GM23248 (cell line): ENCODE measurements around the gene DPEP2. TPM values are rescaled to one million over a fixed set of nuclear protein-coding genes. Genes with fewer than 3 reads are reported as not detected.

ENCODE experiments used
- DNase-seq: peaks from one replicate; pipeline ENCODE4 v3.0.0-alpha.2; 2015
- H2AFZ ChIP-seq: fragments of 200-600 bp; sonication (generic); 2 replicates; pipeline ENCODE4 v1.6.1; 2016; ENCODE audit warnings: antibody characterized with exemption
- H3F3A ChIP-seq: fragments of 200-600 bp; sonication (generic); 2 replicates; pipeline ENCODE4 v1.6.1; 2016; ENCODE audit warnings: mild to moderate bottlenecking, antibody characterized with exemption, mixed run types; ENCODE audit not compliant: insufficient read depth
- H3K27ac ChIP-seq: fragments of 200-600 bp; sonication (generic); 2 replicates; pipeline ENCODE4 v1.5.1; 2016; ENCODE audit warnings: mild to moderate bottlenecking
- H3K27me3 ChIP-seq: fragments of 200-600 bp; sonication (generic); replicated peaks from 2 replicates; pipeline ENCODE4 v1.6.1; 2016; ENCODE audit warnings: mild to moderate bottlenecking; ENCODE audit not compliant: insufficient read depth
- H3K36me3 ChIP-seq: fragments of 200-600 bp; sonication (generic); 2 replicates; pipeline ENCODE4 v1.6.1; 2016; ENCODE audit warnings: low read depth, mild to moderate bottlenecking
- H3K4me1 ChIP-seq: fragments of 200-600 bp; sonication (generic); 2 replicates; pipeline ENCODE4 v1.6.1; 2016; ENCODE audit warnings: mild to moderate bottlenecking; ENCODE audit not compliant: insufficient read depth
- H3K4me2 ChIP-seq: fragments of 200-600 bp; sonication (generic); one replicate; pipeline ENCODE4 v1.6.1; 2016; ENCODE audit warnings: mild to moderate bottlenecking; ENCODE audit not compliant: unreplicated experiment
- H3K4me3 ChIP-seq: fragments of 200-600 bp; sonication (generic); 2 replicates; pipeline ENCODE4 v1.5.1; 2016; ENCODE audit warnings: mild to moderate bottlenecking
- H3K79me2 ChIP-seq: fragments of 200-600 bp; sonication (generic); 2 replicates; pipeline ENCODE4 v1.6.1; 2016; ENCODE audit warnings: mild to moderate bottlenecking; ENCODE audit not compliant: insufficient read depth
- H3K9ac ChIP-seq: fragments of 200-600 bp; sonication (generic); 2 replicates; pipeline ENCODE4 v1.6.1; 2016; ENCODE audit warnings: mild to moderate bottlenecking
- H3K9me2 ChIP-seq: fragments of 200-600 bp; sonication (generic); 2 replicates; pipeline ENCODE4 v1.6.1; 2016; ENCODE audit warnings: mixed run types, mild to moderate bottlenecking, moderate library complexity; ENCODE audit not compliant: insufficient read depth
- H3K9me3 ChIP-seq: fragments of 200-600 bp; sonication (generic); one replicate; pipeline ENCODE4 v1.6.1; 2017; ENCODE audit warnings: low read depth
- H4K20me1 ChIP-seq: fragments of 200-600 bp; sonication (generic); 2 replicates; pipeline ENCODE4 v1.6.0; 2016; ENCODE audit not compliant: insufficient read depth
- EZH2 ChIP-seq: fragments of 200-600 bp; sonication (generic); IDR thresholded peaks from 2 replicates; pipeline ENCODE4 v1.6.1; 2018; ENCODE audit warnings: antibody characterized with exemption, mild to moderate bottlenecking; ENCODE audit not compliant: insufficient read depth, poor library complexity, severe bottlenecking
- EZH2phosphoT487 ChIP-seq: fragments of 200-600 bp; sonication (generic); IDR thresholded peaks from 2 replicates; pipeline ENCODE4 v1.6.1; 2018; ENCODE audit warnings: antibody characterized with exemption, moderate library complexity, mild to moderate bottlenecking, low read depth; ENCODE audit not compliant: insufficient read depth
- WGBS, 2 experiments: methylation state at CpG; one replicate each; pipeline ENCODE4 v1.1.6; 2015 to 2017; ENCODE audit warnings: low lambda C conversion rate in 2 of 2, low coverage in 1 of 2; ENCODE audit errors: missing lambda C conversion rate in 2 of 2; 5-methylcytosine and 5-hydroxymethylcytosine counted together
- in situ Hi-C: fragments of 300-500 bp; cut with MboI; formaldehyde crosslinking; loops from 2 replicates; pipeline ENCODE4 v1.15.0; 2020
- polyA plus RNA-seq: library from polyadenylated mRNA; unstranded; fragments of >200 nt; fragmentation: Nextera tagmentation; extraction: Ambion mirVana; gene quantifications from 2 replicates; pipeline ENCODE4 v1.2.1, GENCODE V29; 2016
- total RNA-seq: library from RNA; depleted of rRNA; stranded (reverse); fragments of >200 nt; shearing (Covaris generic); gene quantifications from 2 replicates; pipeline ENCODE4 v1.2.3, GENCODE V29; 2014

DPEP2 gene
- total and polyA plus RNA-seq, 2 experiments from 2014 or later, result not detected

DNA sequence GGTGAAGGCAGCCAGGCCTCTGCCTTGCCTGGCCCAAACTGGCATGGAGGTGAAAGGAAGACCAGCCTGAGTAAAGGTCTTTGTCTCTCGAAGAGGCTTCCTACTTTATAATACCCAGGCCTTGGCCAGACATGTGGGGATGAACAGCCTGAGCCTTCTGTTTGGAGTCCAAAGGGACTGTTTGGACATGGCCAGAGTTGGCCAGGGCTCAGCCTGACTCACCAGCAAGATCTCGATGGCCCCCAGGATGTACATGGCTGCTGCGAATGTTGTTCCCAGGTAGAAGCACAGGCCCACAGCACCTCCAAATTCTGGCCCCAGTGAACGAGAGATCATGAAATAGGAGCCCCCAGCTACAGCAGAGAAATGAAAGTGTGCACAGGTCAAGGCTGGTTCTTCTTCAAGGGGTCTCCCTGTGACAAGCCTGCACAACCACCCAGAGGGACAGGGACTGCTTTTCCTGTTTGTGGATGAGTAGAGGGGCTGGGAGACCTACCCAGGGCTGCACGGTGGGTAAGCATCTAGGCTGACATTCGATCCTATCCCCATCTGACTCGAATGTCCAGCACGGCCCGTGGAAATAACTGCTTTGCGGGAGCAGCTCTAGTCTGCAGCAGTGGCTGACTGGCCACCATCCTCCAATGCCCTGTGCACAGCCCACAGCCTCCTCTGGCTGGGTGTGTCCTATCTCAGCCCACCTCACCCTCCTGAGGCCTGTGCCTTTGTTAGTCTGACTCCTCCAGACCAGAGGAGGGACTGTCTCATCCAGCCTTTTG lies 44.7 kb downstream of the DPEP2 start:
- Histone ChIP-seq H3K4me2 (no peak overlapping the region), H3K9me2 (no peaks in the 10 kb centered on the region), H3K9me3 (no peaks in the 10 kb centered on the region), H3K9ac (no peak overlapping the region), H3K4me1 (peaks cover 10% of the 10 kb centered on the region), H3K27ac (no peak overlapping the region), H3K79me2 (peaks cover 40% of the 10 kb centered on the region), H3F3A (peaks cover 3% of the 10 kb centered on the region; the same call in 1 of the 2 replicates), H3K36me3 (peaks cover 38% of the 10 kb centered on the region; the same call in 1 of the 2 replicates), H4K20me1 (no peaks in the 10 kb centered on the region), H3K27me3 (no peaks in the 10 kb centered on the region), H2AFZ (no peak overlapping the region), H3K4me3 (no peak overlapping the region)
- WGBS, 2 experiments, result 86 to 88% methylated on average over 10 of the region's 10 CpGs
- DNase-seq, result no peak
- no peak for TF ChIP-seq EZH2
- TF ChIP-seq EZH2phosphoT487, result no peak
- in situ Hi-C loops, result no loop called here

DNA sequence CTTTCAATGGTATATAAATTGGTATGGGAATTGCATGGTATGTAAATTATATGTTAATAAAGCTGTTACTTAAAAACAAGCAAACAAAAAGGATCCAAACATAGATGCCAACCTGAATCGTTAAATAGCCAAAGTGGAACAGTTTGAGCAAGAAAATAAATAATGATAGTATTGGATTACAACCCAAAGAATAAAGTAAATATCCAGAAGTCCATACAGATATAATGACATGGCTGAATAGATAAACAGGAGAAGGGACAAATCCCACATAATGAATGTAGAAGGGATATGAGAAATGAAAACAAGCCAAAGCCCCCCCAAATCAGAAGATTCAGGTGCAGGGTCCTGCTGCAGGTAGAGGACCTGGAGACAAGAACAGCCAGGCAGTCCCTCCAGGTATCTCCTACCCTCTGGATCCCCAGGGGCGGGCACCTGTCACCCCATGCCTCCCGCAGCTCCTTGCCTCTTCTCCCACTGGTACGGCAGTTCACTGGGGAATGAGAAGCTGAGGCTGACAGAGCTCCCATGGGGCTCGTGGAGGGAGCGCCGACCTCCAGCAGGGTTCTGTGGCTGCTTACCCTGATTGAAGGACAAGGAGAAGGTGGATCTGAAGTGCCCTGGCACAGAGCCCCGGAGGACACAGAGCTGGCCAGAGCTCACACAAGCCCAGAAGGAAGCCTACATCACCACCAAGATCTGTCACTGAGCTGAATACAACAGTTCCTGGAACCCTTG lies 45.5 kb downstream of the DPEP2 start:
- Histone ChIP-seq H3K4me3 (no peak overlapping the region), H3K36me3 (peaks cover 37% of the 10 kb centered on the region; the same call in 1 of the 2 replicates), H2AFZ (no peak overlapping the region), H3K27ac (no peak overlapping the region), H3K4me2 (no peak overlapping the region), H3K79me2 (peaks cover 32% of the 10 kb centered on the region), H3F3A (peaks cover 3% of the 10 kb centered on the region; the same call in 1 of the 2 replicates), H3K4me1 (peaks cover 2% of the 10 kb centered on the region), H3K9me3 (no peaks in the 10 kb centered on the region), H3K27me3 (no peaks in the 10 kb centered on the region), H3K9me2 (no peaks in the 10 kb centered on the region), H3K9ac (no peak overlapping the region), H4K20me1 (no peaks in the 10 kb centered on the region)
- TF ChIP-seq EZH2 (no peak), EZH2phosphoT487 (no peak)
- no peak for DNase-seq
- 84% methylated on average over 8 of the region's 8 CpGs for WGBS, 2 experiments
- in situ Hi-C loops, result no loop called here

GRCh38 chr16:67951485-67951884 lies 47.8 kb downstream of the DPEP2 start:
- Histone ChIP-seq H4K20me1 (no peaks in the 10 kb centered on the region), H2AFZ (no peak overlapping the region), H3K9ac (no peak overlapping the region), H3K4me2 (no peak overlapping the region), H3K27ac (no peak overlapping the region), H3K9me2 (no peaks in the 10 kb centered on the region), H3K79me2 (peaks cover 9% of the 10 kb centered on the region; the same call in 1 of the 2 replicates), H3K27me3 (no peaks in the 10 kb centered on the region), H3K4me3 (no peak overlapping the region), H3K36me3 (peaks cover 31% of the 10 kb centered on the region; the same call in 1 of the 2 replicates), H3K9me3 (no peaks in the 10 kb centered on the region), H3F3A (peaks cover 3% of the 10 kb centered on the region; the same call in 1 of the 2 replicates), H3K4me1 (no peaks in the 10 kb centered on the region)
- in situ Hi-C loops, result no loop called here
- no peak for DNase-seq
- 67 to 78% methylated on average over 12 of the region's 12 CpGs for WGBS, 2 experiments
- TF ChIP-seq EZH2phosphoT487 (no peak), EZH2 (no peak)

DNA sequence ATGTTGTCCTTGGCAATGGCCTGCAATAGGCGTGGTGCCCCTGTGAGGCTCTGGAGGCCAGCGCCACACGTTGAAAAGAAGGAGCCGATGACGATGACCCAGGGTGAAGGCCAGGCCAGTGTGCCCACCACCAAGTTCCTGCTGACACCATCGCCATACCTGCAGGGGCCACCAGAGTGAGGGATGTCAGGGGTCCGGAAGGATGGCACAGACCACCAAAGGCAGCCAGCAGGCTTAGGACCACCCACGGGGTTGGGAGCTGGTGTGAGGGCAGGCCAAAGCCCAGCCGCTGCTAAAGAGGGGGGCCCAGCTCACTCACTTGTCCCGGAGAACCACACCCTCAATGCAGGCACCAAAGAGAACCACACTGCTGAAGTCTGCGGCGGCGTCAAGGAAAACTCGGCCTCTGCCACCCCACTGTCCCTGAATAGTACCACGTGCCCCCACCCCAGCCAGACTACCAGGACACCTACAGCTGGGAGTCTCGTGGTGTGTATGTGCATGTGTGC lies 48.9 kb downstream of the DPEP2 start:
- no peak overlapping the region for H3K4me2 ChIP-seq
- no peaks in the 10 kb centered on the region for H4K20me1 ChIP-seq
- no peak for TF ChIP-seq EZH2phosphoT487
- no peak for TF ChIP-seq EZH2
- H3K79me2 ChIP-seq, result no peaks in the 10 kb centered on the region
- no peak overlapping the region for H2AFZ ChIP-seq
- H3K9ac ChIP-seq, result no peak overlapping the region
- peaks cover 3% of the 10 kb centered on the region; the same call in 1 of the 2 replicates for H3F3A ChIP-seq
- in situ Hi-C loops, result no loop called here
- H3K27me3 ChIP-seq, result no peaks in the 10 kb centered on the region
- H3K9me2 ChIP-seq, result no peaks in the 10 kb centered on the region
- H3K27ac ChIP-seq, result no peak overlapping the region
- no peaks in the 10 kb centered on the region for H3K9me3 ChIP-seq
- no peak for DNase-seq
- no peaks in the 10 kb centered on the region for H3K4me1 ChIP-seq
- H3K36me3 ChIP-seq, result peaks cover 25% of the 10 kb centered on the region; the same call in 1 of the 2 replicates
- 82 to 93% methylated on average over 10 to 15 of the region's 16 CpGs for WGBS, 2 experiments
- no peak overlapping the region for H3K4me3 ChIP-seq
